ENCODE measurements around the gene FANCD2.
"Not testable (repeated sequence)": the region's sequence is repeated elsewhere in the genome, so short reads cannot be mapped to it uniquely, and the experiment has no call there.

The FANCD2 gene

GRCh38 chr3:10023587-10024310 lies 2.5 kb upstream of the FANCD2 start:
- H3K27ac ChIP-seq (ENCODE audit: poor library complexity, severe bottlenecking), result peak overlapping the region; percentile 60
- ATAC-seq (ENCODE audit: low read depth) (peak; percentile 88), DNase-seq (ENCODE audit: low spot score) (no peak)
- H3K27me3 ChIP-seq (ENCODE audit: insufficient read depth, poor library complexity, severe bottlenecking), result no peaks in the 10 kb centered on the region
- TF ChIP-seq CTCF (IDR thresholded peaks at IDR 0.05; ENCODE audit: poor library complexity, severe bottlenecking), result no peak
- H3K9me3 ChIP-seq (ENCODE audit: severe bottlenecking), result no peaks in the 10 kb centered on the region
- H3K4me3 ChIP-seq (ENCODE audit: severe bottlenecking), result no peak overlapping the region
- peaks cover 43% of the 10 kb centered on the region for H3K36me3 ChIP-seq (ENCODE audit: low read depth)
- H3K4me1 ChIP-seq (ENCODE audit: insufficient read depth, poor library complexity, severe bottlenecking), result peaks cover 19% of the 10 kb centered on the region

DNA sequence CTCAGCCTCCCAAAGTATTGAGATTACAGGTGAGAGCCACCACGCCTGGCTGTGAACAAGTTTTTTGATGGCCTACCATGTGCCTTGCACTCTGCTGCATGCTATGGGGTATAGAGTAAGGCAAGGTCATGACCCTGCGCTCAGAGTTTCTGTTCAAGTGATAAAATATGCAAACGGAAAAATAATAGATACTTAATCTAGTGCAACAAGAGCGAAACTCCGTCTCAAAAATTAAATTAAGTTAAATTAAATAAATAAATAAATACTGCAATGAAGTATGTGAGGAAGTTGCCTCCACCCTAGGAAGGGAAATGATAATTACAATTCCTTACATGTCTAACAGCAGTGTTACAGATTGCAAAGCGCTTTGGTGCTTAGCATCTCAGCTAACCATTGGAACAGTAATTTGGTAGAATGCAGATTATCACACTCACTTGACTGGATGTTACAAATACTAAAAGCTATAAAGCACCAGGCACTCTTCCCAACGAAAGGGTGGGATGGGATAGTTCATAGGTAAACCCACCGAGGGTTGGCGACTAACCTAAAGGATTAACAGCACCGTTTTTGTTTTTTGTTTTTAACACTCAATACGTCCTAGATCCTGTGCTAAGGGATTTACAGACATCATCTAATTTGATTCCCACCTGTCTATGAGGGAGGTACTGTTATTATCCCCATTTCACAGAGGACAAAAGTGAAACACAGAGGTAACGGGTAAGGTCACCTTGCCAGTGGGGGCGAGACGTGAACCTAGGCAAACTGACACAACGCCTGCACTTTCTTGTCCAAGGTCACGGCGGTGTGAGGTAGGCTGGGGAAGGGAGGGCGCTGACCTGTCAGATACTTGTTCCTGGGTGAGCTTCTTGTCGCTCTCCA lies 793 bp upstream of the FANCD2 start:
- peaks cover 19% of the 10 kb centered on the region for H3K4me1 ChIP-seq (ENCODE audit: insufficient read depth, poor library complexity, severe bottlenecking)
- no peak for TF ChIP-seq CTCF (IDR thresholded peaks at IDR 0.05; ENCODE audit: poor library complexity, severe bottlenecking)
- ATAC-seq (ENCODE audit: low read depth) (no peak), DNase-seq (ENCODE audit: low spot score) (no peak)
- H3K4me3 ChIP-seq (ENCODE audit: severe bottlenecking), result peak overlapping the region; percentile 50
- no peaks in the 10 kb centered on the region for H3K9me3 ChIP-seq (ENCODE audit: severe bottlenecking)
- H3K27ac ChIP-seq (ENCODE audit: poor library complexity, severe bottlenecking), result peak overlapping the region; percentile 46
- H3K27me3 ChIP-seq (ENCODE audit: insufficient read depth, poor library complexity, severe bottlenecking), result no peaks in the 10 kb centered on the region
- peaks cover 47% of the 10 kb centered on the region for H3K36me3 ChIP-seq (ENCODE audit: low read depth)

GRCh38 chr3:10041034-10041433 lies 14.8 kb downstream of the FANCD2 start:
- DNase-seq (ENCODE audit: low spot score) (no peak), ATAC-seq (ENCODE audit: low read depth) (no peak)
- Histone ChIP-seq H3K4me3 (ENCODE audit: severe bottlenecking) (no peak overlapping the region), H3K36me3 (ENCODE audit: low read depth) (peaks cover 73% of the 10 kb centered on the region), H3K4me1 (ENCODE audit: insufficient read depth, poor library complexity, severe bottlenecking) (no peaks in the 10 kb centered on the region), H3K27me3 (ENCODE audit: insufficient read depth, poor library complexity, severe bottlenecking) (no peaks in the 10 kb centered on the region), H3K9me3 (ENCODE audit: severe bottlenecking) (no peaks in the 10 kb centered on the region), H3K27ac (ENCODE audit: poor library complexity, severe bottlenecking) (no peak overlapping the region)
- no peak for TF ChIP-seq CTCF (IDR thresholded peaks at IDR 0.05; ENCODE audit: poor library complexity, severe bottlenecking)

- H3K27me3 ChIP-seq (ENCODE audit: insufficient read depth, poor library complexity, severe bottlenecking), result no peaks in the 10 kb centered on the region
- H3K9me3 ChIP-seq (ENCODE audit: severe bottlenecking), result no peaks in the 10 kb centered on the region
- no peak for DNase-seq (ENCODE audit: low spot score)
- no peak for TF ChIP-seq CTCF (IDR thresholded peaks at IDR 0.05; ENCODE audit: poor library complexity, severe bottlenecking)
- H3K4me1 ChIP-seq (ENCODE audit: insufficient read depth, poor library complexity, severe bottlenecking), result no peaks in the 10 kb centered on the region
- H3K27ac ChIP-seq (ENCODE audit: poor library complexity, severe bottlenecking), result no peak overlapping the region
- peaks cover 61% of the 10 kb centered on the region for H3K36me3 ChIP-seq (ENCODE audit: low read depth)
- ATAC-seq (ENCODE audit: low read depth), result no peak
- no peak overlapping the region for H3K4me3 ChIP-seq (ENCODE audit: severe bottlenecking)
These were observed 21.6 kb downstream of the FANCD2 start for GRCh38 chr3:10047876-10048275.

- peaks cover 60% of the 10 kb centered on the region for H3K36me3 ChIP-seq (ENCODE audit: low read depth)
- H3K4me1 ChIP-seq (ENCODE audit: insufficient read depth, poor library complexity, severe bottlenecking); H3K9me3 ChIP-seq (ENCODE audit: severe bottlenecking); ATAC-seq (ENCODE audit: low read depth); H3K27ac ChIP-seq (ENCODE audit: poor library complexity, severe bottlenecking); DNase-seq (ENCODE audit: low spot score); H3K4me3 ChIP-seq (ENCODE audit: severe bottlenecking); H3K27me3 ChIP-seq (ENCODE audit: insufficient read depth, poor library complexity, severe bottlenecking): not testable (repeated sequence)
These were observed 26.8 kb downstream of the FANCD2 start for GRCh38 chr3:10053054-10053453.
